HG02938 (cell line): Measurements from ENCODE around the gene KLHL22.

Experiments used
- ATAC-seq: cut with Tn5 transposase; IDR thresholded peaks from one replicate; pipeline ENCODE4 v1.9.1; 2021; ENCODE audit warnings: mild to moderate bottlenecking, moderate library complexity; ENCODE audit not compliant: unreplicated experiment

KLHL22 gene

DNA sequence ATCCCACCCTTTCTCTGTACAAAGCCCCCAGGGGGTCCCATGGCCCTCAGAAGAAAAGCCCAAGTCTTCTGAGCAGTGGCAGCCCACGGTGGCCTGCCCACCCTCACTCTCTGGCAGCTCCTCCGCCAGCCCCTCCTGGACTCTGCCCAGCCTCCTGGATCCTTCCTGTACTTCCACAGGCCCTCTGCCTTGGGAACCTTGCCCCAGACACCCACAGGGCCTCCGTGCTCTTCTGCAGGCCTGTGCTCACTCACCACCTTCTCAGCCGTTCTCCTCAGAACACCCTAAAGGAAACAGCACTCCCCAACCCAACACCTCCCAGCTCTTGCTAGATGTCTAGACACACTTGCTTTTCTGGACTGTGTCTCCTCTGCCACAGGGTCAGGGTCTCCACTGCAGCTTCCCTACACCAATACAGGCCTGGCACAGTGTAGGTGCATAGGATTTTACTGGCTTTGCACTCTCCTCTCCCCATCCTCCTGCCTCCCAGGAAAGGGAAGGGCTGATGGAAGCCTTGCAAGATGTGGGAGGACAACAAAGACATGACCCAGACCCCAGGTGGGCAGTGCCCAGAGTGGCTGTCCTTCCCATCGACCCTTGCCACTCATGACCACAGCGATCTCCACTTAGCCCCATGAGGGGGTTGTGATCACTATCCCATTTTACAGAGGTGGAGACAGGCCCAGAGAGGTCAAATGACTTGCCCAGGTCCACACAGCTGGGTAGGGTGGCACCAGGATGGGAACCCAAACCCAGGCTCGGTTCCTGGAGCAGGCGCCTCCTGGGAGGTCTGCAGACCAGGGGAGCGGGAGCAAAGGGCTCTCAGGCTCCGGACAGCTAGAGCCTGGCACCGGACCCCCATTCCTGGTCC, 59.9 kb downstream of the KLHL22 start:
- ATAC-seq: no peak

DNA sequence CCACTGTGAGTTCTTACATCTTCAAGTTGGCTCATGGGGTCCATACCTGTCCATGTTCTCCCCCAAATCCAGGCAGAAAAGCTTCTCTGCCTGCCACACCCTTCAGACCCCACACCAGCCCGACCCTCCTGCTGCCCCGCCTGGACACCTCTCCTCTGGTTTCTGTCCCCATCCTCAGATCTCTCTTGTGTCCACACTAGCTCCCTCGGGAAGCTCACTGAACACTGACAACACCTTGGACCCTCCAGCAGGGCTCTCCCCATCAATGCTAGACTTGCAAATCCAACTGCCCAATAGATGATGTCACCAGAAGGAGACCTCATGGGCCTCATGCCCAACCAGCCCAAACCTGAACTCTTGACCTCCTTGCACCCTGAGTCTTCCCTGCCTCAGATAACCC, 60.8 kb downstream of the KLHL22 start:
- ATAC-seq: no peak

DNA sequence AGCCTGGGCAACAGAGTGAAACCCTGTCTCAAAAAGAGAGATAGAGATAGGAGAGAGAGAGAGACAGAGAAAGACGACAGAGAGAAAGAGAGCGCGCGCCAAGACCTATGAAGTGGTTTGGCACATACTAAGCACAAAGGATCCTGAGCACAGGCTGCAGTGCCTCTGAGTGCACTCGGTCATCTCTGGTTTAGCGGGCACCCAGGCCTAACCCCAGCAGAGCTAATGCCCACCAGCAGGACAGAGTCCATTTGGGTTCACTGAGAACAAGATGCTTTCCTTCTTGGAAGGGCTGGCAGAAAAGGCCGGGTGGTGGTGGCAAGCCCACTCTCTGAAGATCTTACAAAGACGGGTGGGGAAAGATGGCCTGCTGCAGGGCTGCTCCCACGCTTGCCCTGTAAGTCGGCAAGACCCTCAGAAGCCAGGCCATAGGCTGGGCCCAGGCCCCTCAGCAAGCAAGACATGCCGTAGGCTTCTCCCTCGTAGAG, 61.3 kb downstream of the KLHL22 start:
- ATAC-seq: no peak

DNA sequence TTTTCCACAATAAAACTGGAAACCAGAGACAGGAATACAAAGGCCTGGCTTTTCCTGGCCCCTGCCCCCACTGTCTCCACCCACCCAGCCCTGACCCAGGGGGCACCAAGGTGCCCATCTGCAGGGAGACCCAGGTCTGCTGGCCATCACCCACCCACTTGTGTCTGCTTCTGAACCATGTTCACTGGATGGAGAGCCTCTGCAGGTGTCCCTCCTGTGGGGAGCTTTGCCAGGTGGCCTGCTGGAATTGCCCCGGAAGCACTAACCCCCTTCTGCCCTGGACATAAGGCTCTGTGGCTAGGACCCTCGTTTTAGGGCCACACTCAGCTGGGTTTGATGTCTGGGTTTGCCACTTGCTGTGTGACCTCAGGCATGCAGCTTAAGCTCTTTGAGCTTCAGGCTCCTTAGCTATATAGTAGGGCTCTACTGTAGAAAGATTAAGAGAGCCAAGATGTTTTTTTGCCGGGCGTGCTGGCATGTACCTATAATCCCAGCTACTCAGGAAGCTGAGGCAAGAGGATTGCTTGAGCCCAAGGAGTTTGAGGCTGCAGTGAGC, 61.8 kb downstream of the KLHL22 start:
- ATAC-seq: no peak

DNA sequence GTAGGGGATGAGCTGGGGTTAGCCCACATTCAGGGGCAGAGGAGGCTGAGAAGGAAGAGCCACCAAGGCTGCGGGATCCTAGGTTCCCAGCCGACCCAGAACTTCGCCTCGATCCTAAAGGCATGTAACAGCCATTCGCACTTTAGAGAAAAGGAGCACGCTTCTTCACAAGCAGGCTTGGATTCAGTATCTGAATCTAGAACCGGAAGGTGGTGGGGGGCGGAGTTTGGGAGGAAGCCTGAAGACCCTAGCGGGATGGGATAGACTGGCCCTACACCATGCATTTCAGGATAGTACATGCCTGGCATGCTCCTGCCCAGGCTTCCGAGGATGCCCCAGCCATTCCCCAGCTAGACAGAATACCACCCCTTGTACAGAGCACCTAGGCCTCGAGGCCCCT, 62.4 kb downstream of the KLHL22 start:
- ATAC-seq: no peak

DNA sequence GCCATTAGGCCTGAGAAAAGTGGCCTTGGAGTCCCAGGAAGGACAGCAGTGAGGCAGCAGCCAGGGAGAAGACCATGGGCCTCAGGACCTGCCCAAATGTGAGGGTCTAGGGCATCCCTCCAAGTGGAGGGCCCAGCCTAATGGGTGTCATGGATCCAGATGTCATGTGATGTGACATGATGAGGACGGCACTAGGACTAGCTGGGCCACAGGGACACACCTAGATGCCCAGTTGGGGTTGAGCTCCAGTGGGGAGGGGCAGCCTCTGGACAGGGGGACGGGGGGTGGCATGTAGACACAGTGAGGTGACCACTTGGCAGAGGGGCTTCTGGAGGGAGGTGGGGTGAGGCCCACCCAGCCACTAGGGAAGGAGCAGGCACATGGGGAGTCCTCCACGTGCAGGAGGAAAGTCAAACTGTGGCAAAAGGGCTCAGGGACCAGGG, 63.3 kb downstream of the KLHL22 start:
- no peak for ATAC-seq

DNA sequence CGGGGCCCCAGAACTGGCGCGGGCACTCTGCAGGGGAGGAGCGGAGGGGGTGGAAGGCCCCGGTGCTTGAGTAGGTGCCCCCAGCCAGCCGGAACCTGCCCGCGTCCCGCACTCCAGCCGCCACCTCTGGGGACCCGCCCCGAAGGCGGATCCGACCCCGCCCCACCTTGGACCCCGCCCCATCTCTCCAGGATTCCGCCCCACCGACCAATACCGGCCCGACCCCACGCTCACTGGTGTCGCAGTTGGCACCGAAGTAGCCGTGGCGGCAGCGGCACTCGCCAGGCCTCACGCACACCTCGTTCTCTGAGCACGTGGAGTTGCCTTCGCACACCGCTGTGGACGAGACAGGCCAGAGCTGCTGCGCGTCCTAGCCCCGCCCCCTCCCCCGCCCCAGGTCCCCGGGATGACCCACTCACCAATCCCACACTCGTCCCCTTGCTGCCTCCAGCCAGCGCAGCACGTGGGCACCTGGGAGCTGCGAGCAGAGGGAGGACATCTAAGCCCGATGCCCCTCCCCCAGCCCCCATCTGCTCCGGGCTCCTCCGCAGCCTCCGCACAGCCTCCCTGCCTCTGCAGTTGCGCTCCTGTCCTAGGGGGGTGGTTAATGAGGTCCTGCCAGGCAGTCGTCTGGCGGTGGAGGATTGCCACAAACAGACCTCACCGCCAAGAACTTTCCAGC, 63.9 kb downstream of the KLHL22 start:
- no peak for ATAC-seq

DNA sequence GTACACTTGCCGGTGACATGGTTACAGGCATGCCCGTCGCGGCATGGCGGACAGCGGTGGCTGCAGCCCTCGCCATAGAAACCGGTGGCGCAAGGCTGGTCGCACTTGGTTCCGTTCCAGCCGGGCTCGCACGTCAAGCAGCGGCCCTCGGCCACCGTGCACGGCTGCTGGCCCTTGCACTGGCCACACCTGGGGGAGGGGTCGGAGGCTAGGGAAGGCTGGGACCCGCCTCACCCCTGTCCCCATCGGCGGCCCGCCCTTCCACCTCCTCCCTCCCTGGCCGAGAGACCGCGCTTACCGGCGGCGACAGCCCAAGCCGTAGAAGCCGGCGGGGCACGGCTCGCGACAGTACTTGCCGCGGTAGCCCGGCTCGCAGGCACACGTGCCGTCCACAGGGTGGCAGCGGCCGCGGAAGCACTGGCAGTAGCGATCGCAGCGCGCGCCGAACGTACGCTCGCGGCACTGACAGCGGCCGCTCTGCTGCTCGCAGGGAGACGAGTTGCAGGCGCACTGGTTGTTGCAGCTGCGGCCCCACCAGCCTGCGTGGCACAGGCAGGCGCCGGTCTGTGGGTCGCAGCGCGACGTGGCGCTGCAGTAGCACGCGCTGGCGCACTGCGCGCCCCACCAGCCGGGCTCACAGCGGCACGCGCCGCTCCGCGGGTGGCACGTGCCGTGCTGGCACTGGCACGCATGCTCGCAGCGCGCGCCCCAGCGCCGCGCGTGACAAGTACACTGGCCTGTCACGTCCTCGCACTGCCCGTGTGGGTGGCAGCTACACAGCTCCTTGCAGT, 64.7 kb downstream of the KLHL22 start:
- no peak for ATAC-seq

DNA sequence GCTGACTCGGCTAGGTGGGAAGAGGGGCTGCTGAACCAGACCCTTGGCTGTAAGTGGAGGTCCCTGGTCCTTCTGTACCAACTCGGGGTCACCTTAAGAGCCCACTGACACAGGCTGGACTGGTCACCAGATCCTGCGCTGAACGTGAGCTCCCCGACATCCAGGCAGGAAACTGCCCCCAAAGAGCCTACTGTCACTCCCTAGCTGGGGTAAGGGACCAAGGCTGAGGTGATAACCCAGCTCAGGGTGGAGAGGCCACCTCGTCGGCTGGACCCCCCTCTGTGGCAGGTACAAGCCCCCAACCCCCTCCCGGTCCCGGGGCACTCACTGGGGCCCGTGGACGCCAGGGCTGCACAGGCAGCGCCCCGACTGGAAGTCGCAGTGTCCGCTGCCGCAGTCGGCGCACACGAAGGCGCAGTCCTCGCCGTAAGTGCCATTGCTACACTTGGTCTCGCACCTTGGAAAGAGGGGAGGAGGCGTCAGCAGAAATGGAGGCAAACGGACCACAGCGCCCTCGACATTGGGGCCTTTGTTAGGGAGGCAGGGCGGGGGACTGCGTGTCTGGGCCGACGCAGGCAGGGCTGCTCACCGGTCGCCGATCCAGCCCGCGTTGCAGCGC, 65.4 kb downstream of the KLHL22 start:
- ATAC-seq: no peak

DNA sequence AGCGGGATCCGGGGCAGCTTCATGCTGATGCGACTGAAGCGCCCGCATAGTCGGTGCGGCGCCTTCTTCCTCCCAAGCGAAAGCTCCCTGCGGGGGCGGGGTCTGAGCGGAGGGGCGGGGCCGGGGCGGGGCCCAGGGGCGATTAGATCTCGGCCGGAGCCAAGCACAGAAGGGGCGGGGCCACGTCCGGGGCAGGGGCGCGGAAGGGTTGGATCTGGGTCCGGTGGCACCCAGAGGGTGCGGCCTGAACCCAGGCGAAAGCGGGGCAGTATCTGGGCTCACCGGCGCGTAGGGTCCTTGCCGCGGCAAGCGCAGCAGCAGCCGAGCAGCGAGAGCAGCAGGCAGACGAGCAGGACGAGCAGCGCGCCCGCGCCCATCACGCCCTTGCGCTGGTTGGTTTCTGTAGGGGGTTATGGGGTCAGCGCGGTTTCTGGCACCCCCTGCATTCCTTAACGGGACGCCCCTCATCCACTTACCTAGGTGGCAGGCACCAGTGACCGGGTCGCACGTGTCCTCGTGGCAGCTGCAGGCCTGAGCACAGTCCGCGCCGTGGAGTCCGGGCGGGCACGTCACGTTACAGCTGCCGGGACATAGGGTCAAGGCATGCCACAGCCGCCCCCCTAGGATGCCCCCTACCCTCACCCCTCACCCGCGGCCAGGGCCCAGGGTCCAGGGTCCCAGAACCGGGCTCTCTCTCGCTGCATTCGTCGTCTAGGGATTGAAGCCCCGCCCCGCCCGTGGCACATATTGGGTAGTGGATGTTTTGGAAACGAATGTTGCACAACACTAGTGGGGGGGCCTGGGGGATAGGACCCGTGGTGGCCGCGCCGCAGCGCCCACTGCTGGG, 66.1 kb downstream of the KLHL22 start:
- ATAC-seq: no peak

DNA sequence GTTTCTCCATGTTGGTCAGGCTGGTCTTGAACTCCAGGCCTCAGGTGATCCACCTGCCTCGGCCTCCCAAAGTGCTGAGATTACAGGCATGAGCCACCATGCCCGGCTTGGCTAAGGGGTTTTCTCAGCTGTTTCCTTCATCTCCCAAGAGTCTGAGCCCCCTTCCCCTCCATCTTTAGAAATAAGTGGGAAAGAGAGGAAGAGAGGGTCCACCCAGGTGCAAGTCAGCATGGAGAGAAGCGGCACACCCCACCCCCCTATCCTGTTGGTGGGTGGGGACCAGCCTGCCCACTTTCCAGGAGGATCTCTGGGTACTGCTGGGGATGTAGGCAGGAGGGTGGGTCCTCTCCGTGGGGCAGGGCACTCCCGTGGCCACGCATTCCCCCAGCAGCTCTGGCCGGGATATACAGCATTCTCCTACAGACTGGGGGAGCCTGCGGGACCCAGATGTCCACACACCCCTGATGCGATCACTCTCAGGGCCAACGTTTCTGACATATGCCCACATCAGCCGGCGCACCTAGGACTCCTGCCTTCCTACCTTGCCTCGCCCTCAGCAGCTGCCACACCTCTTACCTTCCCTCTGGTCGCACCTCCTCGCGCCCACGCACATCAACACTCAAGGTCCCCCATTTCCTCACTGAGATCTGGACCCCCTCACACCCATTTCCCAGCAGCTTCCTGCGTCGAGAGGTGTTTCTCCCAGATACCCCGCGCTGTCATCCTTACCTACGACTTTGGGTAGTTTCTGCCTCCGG, 66.9 kb downstream of the KLHL22 start:
- no peak for ATAC-seq

DNA sequence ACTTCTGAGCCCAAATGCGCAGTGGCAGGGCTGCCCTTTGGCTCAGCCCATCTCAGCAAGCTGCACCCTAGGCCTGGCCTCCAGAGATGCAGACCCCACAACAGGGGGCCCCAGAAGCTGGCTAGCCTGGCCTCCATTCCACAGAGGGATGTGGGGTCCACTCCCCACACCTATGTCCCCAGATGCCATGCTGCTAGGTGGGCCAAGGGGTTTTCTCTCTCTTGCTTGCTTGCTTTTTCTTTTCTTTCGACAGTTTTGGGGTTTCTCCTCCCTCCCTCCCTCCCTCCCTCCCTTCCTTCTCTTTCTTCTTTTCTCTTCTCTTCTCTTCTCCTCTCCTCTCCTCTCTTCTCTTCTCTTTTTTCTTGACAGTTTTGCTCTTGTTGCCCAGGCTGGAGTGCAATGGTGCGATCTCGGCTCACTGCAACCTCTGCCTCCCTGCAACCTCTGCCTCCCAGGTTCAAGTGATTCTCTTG, 67.6 kb downstream of the KLHL22 start:
- no peak for ATAC-seq

DNA sequence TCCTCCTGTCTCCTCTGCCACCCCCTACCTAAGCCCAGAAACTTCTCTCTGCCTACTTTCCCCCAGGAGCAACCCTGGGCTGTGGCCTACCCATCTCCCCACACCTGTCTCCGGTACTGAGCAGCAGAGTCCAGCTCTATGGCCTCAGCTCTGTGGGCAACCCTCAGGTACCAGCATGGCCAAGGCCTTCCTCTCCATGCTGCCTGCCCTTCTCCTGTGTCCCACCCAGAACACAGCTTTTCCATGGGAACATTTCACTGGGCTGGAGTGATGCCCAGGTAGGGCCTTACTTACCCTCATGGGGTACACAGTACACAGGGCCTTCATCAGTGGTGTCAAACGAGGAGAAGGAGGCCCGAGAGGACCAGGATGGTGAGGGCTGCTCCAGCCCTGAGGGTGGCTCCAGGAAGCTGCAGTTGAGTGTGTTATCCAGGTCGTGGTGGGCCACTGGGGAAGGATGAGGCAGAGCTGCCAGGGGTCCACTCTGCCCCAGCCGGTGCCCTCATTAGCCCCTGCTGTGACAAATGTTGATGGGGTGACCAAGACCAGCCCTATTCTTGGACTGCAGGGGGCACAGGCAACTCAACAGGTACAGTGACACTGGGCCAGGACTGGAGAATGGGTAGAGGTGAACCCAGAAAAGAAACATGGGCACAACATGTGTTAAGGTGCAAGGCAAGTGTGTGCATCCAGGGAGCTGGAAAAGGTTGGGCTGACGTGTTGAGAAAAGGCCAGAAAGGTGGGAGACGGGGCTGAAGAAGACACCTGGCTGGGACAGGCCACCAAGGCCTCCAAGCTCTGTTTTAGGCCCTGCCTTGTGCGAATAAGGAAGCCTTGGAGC, 68.3 kb downstream of the KLHL22 start:
- ATAC-seq: no peak

DNA sequence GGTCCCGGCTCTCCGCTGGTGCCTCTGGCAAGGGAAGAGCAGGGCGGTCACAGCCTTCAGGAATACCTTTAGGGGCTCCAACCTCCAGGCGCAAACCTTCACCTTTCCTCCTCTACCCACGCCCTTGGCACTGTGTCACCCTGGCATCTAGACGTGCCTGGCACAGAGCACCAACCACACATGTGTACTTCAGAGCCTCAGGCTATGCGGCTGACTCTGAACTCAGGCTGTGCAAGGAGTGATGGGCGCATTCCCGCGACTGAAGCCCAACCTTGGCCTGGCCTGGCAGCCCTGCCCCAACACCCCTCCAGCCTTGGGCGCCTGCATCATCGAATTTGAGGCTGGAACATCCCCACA, 69.4 kb downstream of the KLHL22 start:
- ATAC-seq: no peak

DNA sequence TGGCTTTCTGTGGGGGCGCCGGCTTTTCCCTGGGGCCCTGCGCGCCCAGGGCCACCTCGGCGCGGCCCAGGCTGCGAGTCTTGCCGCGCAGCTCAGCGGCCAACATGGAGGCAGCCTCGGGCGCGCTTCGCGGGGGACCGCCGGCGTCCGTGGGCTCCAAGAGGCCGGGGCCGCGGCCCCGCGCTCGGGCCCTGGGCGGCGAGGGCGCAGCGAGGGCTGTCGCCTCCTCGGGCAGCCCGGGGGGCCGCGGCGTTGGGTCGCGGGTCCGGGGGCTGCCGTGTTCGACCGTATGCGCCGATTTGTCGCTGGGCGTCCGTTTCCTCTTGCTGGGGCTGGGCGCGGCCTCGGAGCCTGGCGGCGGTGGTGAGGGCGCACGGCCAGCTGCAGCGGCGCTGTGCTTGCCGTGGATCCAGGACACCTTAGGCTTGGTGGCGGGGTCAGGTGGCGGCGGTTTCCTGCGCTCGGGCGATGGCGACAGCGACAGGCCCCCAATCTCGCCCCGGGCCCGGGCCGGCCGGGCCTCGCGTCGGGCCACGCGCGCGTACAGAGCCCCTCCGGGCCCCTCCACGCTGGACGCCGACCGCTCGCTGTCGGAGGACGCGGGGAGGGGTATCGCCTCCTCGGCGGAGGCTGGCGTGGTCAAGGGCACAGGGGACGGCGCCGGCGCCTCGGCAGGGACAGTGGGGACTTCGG, 69.9 kb downstream of the KLHL22 start:
- ATAC-seq: no peak

DNA sequence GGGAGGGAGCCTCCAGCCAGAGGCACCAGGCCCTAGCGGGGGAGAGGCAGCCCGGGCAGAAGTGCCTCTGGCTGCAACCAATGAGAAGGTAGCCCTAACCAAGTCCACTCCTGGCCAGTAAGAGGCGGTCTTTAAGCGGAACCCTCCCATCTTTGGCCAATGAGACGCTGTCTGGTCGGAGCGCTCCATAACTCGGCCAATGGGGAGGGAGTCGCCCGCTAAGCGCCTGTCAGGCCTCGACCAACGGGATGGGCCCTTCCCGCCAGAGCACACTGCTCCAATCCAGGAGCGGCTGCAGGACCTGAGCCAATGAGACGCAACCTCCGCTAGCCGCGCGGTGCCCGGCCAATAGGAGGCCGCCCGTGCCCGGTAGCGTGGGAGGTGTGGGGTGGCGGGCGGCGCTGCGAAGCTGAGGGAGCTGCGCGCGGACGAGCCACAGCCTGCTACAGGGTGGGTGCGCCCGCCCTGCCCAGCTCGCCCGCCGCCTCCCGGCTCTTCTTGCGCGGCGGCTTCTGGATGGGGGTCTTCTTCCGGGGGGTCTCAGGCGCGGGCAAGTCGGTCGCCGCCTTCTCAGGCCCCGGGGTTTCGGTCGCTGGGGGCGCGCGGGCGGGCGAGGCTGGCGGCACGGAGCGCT, 70.5 kb downstream of the KLHL22 start:
- ATAC-seq: no peak

DNA sequence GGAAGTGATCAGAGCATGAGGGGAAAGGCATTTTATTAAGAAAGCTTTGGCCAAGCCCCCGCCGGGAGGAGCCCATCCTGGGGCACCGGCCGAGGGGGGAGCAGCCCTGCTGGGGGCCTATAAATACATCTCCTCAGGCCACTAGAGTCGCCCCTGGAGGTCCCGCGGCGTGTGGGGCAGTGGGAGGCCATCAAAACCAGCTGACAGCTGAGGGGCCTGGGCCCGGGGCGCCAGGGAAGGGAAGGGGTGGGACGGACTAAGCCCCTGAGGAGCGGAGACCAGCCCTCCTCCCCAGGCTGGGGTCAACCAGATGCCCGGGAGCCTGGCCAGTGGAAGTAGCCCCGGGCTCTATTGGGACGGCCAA, 71.0 kb downstream of the KLHL22 start:
- ATAC-seq: no peak
